GM12878 (cell line): ENCODE measurements around the gene ATXN1.

Source experiments
- CBFB ChIP-seq: IDR thresholded peaks from 2 replicates; pipeline ENCODE4 v1.6.1; 2016; ENCODE audit warnings: antibody characterized with exemption, low read depth
- CTCF ChIP-seq, 3 experiments: IDR thresholded peaks in 2 of 3; conservative IDR thresholded peaks in 1 of 3; 2 replicates each; pipeline ENCODE4 v1.5.1; 2011; ENCODE audit warnings: low read depth in 3 of 3, low read length in 3 of 3, mild to moderate bottlenecking in 3 of 3, control low read depth in 2 of 3, moderate library complexity in 2 of 3, inconsistent platforms in 1 of 3, mixed read lengths in 1 of 3; ENCODE audit not compliant: control insufficient read depth in 2 of 3, insufficient read depth in 1 of 3; ENCODE audit errors: extremely low read depth in 1 of 3
- EZH2 ChIP-seq: IDR thresholded peaks from 2 replicates; pipeline ENCODE4 v1.6.1; 2012; ENCODE audit warnings: low read depth, mild to moderate bottlenecking, control low read depth, inconsistent platforms, low read length, borderline replicate concordance; ENCODE audit not compliant: control insufficient read depth
- NR2C2 ChIP-seq: IDR thresholded peaks from 2 replicates; pipeline ENCODE4 v1.6.1; 2011; ENCODE audit warnings: borderline replicate concordance, low read depth; ENCODE audit not compliant: control insufficient read depth, insufficient read length

GRCh38 chr6:16720861-16721260 lies 40.4 kb downstream of the ATXN1 start:
- TF ChIP-seq NR2C2, result no peak
- TF ChIP-seq CTCF (IDR thresholded peaks at IDR 0.05 in 2 of 3, conservative IDR thresholded peaks at IDR 0.05 in 1 of 3; ENCODE audit: control insufficient read depth in 2 of 3, extremely low read depth in 1 of 3, insufficient read depth in 1 of 3, low read depth in 3 of 3, low read length in 3 of 3), result no peak
- TF ChIP-seq EZH2, result no peak
- TF ChIP-seq CBFB, result no peak
